RWPE1 (cell line): ENCODE results near the gene AUTS2.

Experiments used
- CTCF ChIA-PET: fragments of 350-600 bp; sonication (Branson Sonifier 250); formaldehyde crosslinking; extraction: SDS; loops from one replicate; lab custom pipeline; 2021; lab: Yijun Ruan, JAX
- POLR2A ChIA-PET: fragments of 400-600 bp; formaldehyde crosslinking; extraction: SDS; loops from one replicate; lab custom pipeline; 2020; ENCODE audit warnings: antibody characterized with exemption; ENCODE audit not compliant: low non-redundant PET; lab: Yijun Ruan, JAX
- DNase-seq: peaks from one replicate; pipeline ENCODE4 v3.0.0; 2012; ENCODE audit warnings: low spot score
- H3K27ac ChIP-seq: fragments of 450-650 bp; 2 replicates; pipeline ENCODE4 v1.5.1; 2017
- CTCF ChIP-seq: fragments of 450-650 bp; conservative IDR thresholded peaks from 2 replicates; pipeline ENCODE4 v1.5.1; 2017; ENCODE audit warnings: low read depth, mild to moderate bottlenecking

AUTS2 gene

GRCh38 chr7:70113078-70113477, 514.8 kb downstream of the AUTS2 start:
- POLR2A ChIA-PET = no interaction called here
- CTCF ChIA-PET = no interaction called here
- no peak overlapping the region for H3K27ac ChIP-seq
- no peak for DNase-seq
- no peak for TF ChIP-seq CTCF

GRCh38 chr7:70113536-70113935, 515.3 kb downstream of the AUTS2 start:
- no peak for DNase-seq
- H3K27ac ChIP-seq = no peak overlapping the region
- no peak for TF ChIP-seq CTCF
- ChIA-PET POLR2A (no interaction called here), CTCF (no interaction called here)

- no peak overlapping the region for H3K27ac ChIP-seq
- ChIA-PET POLR2A (no interaction called here), CTCF (interaction anchor here (0.7 kb wide), 1 partner anchor 71 kb away, joined by 4 read pairs; no protein-coding TSS in a partner anchor)
- TF ChIP-seq CTCF = no peak
- no peak for DNase-seq
These were observed 516.5 kb downstream of the AUTS2 start for GRCh38 chr7:70114806-70115205.

- DNase-seq = no peak
- POLR2A ChIA-PET = no interaction called here
- H3K27ac ChIP-seq = no peak overlapping the region
- no peak for TF ChIP-seq CTCF
- CTCF ChIA-PET = interaction anchor here (0.5 to 0.8 kb wide), 3 partner anchors 22 to 845 kb away, joined by 3 to 5 read pairs (median 3); no protein-coding TSS in a partner anchor
These were observed 518.0 kb downstream of the AUTS2 start for GRCh38 chr7:70116244-70116643.

- POLR2A ChIA-PET = no interaction called here
- TF ChIP-seq CTCF = no peak
- CTCF ChIA-PET = interaction anchor here (0.6 kb wide), 1 partner anchor 310 kb away, joined by 3 read pairs; no protein-coding TSS in a partner anchor
- DNase-seq = no peak
- no peak overlapping the region for H3K27ac ChIP-seq
These were observed 518.6 kb downstream of the AUTS2 start for GRCh38 chr7:70116867-70117266.

- POLR2A ChIA-PET = no interaction called here
- no peak for DNase-seq
- CTCF ChIA-PET = no interaction called here
These were observed 522.6 kb downstream of the AUTS2 start for GRCh38 chr7:70120851-70121250.

More at GRCh38 chr7:70120851-70121250, 522.6 kb downstream of the AUTS2 start:
- no peak overlapping the region for H3K27ac ChIP-seq
- TF ChIP-seq CTCF = no peak
